Mesothelial cell of epicardium (in vitro differentiated cells): ENCODE data around the gene ANKRD10. TPM values are rescaled to one million over a fixed set of nuclear protein-coding genes. Genes with fewer than 3 reads are reported as not detected.
"Not testable (repeated sequence)": the region's sequence is repeated elsewhere in the genome, so short reads cannot be mapped to it uniquely, and the experiment has no call there.

Source experiments
- DNase-seq, 2 experiments: peaks; one replicate each; pipeline ENCODE4 v3.0.0; 2021; ENCODE audit warnings: low spot score in 2 of 2; ENCODE audit not compliant: unreplicated experiment in 2 of 2
- H3K27ac Mint-ChIP-seq: 2 replicates; pipeline ENCODE4 v1.8.0; 2021; ENCODE audit warnings: mixed read lengths
- H3K27me3 Mint-ChIP-seq: 2 replicates; pipeline ENCODE4 v1.8.0; 2021; ENCODE audit warnings: low read depth, mixed read lengths
- H3K36me3 Mint-ChIP-seq: 2 replicates; pipeline ENCODE4 v1.8.0; 2021; ENCODE audit warnings: mixed read lengths
- H3K4me1 Mint-ChIP-seq: 2 replicates; pipeline ENCODE4 v1.8.0; 2021; ENCODE audit warnings: mixed read lengths
- H3K4me3 Mint-ChIP-seq: 2 replicates; pipeline ENCODE4 v1.8.0; 2021; ENCODE audit warnings: mild to moderate bottlenecking, moderate library complexity, mixed read lengths
- H3K9me3 Mint-ChIP-seq: 2 replicates; pipeline ENCODE4 v1.8.0; 2021; ENCODE audit warnings: mixed read lengths
- total RNA-seq: library from RNA; stranded (reverse); gene quantifications from 3 replicates; pipeline ENCODE4 v1.2.1, GENCODE V29; 2021
- TF ChIP-seq, protein P1 (sequence below): fragments of 200-600 bp; sonication (generic); IDR thresholded peaks from one replicate; pipeline ENCODE4 v1.5.0; 2021; ENCODE audit warnings: antibody characterized with exemption; ENCODE audit not compliant: unreplicated experiment

ANKRD10 gene
- total RNA-seq, 1 donor from 2014 or later, result 258 TPM

DNA sequence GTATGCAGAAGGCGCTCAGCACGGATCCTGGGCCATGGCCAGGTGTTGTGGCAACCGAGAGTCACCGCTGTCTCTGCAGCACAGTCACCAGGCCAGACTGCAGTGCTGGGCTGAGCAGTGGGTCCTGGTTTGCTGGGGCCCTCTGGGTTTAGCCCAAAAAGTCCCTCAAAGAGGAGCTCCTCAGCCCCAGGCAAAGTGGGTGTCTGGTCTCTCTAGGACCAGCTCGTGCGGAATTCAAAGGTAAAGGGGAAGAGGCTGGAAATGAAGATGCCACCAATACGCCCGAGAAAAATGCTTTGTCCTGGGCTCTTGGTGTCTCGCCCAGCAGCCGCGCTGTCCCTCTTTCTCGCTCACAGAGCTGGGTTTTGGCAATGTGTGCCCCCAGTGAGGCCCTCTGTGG is 38.5 kb upstream of the ANKRD10 start:
- Mint-ChIP-seq H3K9me3 (peaks cover 5% of the 10 kb centered on the region), H3K4me1 (peaks cover 7% of the 10 kb centered on the region), H3K27ac (no peak overlapping the region), H3K27me3 (no peaks in the 10 kb centered on the region), H3K4me3 (no peak overlapping the region), H3K36me3 (no peaks in the 10 kb centered on the region)
- TF ChIP-seq, protein P1, sequence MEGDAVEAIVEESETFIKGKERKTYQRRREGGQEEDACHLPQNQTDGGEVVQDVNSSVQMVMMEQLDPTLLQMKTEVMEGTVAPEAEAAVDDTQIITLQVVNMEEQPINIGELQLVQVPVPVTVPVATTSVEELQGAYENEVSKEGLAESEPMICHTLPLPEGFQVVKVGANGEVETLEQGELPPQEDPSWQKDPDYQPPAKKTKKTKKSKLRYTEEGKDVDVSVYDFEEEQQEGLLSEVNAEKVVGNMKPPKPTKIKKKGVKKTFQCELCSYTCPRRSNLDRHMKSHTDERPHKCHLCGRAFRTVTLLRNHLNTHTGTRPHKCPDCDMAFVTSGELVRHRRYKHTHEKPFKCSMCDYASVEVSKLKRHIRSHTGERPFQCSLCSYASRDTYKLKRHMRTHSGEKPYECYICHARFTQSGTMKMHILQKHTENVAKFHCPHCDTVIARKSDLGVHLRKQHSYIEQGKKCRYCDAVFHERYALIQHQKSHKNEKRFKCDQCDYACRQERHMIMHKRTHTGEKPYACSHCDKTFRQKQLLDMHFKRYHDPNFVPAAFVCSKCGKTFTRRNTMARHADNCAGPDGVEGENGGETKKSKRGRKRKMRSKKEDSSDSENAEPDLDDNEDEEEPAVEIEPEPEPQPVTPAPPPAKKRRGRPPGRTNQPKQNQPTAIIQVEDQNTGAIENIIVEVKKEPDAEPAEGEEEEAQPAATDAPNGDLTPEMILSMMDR, result no peak
- DNase-seq, result no peak

DNA sequence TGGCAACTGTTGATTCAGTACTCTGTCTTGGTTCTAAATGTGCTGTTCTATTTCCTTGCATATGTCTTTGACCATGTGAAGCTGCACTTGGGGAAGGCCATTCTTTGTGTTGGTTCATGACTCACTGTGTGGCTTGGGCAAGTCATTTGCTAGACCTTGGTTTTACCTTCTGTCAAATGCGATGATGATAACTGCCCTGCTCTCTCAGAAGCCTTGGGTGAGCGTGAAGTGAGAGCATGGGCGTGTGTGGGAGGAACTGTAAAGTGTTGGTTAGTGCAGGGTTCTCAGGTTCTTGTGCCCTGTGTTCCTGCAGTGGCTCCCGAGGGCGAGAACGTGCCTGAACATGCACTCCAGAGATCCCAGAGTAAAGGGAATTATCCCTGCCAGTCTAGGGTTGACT is 37.3 kb upstream of the ANKRD10 start:
- not testable (repeated sequence) for H3K4me1 Mint-ChIP-seq, H3K36me3 Mint-ChIP-seq, DNase-seq, H3K9me3 Mint-ChIP-seq, H3K27ac Mint-ChIP-seq, H3K27me3 Mint-ChIP-seq, H3K4me3 Mint-ChIP-seq

DNA sequence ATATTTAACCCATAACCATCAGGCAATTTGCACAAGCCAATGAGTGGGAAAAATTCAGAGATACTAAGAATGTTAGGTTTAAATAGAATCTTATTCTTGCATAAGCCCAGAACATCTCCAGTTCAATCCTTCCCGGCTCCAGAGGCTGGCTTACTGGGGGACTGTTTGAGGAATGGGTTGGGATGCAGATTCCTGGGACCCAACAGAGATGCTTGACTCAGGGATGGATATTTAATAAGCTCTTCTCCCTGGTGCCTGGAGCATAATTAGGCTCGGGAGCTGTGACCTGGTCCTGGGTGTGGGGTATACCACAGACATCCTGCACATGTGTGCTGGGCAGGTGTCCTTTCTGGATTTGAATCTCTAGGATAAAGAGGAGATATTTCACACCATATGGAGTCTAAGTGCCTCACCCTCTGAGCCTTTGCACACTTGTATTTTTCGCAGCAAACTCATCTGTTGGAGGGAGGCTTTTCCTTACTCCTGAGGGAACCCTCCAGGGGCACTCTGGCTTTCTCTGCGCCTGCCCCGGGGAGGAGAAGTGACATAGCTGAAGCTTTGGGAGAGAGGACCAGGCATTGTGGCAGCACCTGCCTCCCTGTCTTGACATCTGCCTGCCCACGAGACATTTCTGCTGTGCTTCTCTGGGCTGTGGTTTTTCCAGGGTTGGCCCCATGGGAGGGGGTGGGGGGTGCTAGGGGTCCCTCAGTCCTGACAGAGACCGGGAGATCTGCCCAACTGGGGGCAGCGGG is 36.1 kb upstream of the ANKRD10 start:
- H3K4me1 Mint-ChIP-seq, result peaks cover 7% of the 10 kb centered on the region
- no peaks in the 10 kb centered on the region for H3K9me3 Mint-ChIP-seq
- H3K27ac Mint-ChIP-seq, result no peak overlapping the region
- no peak overlapping the region for H3K4me3 Mint-ChIP-seq
- TF ChIP-seq, protein P1, result no peak
- no peak for DNase-seq
- no peaks in the 10 kb centered on the region for H3K36me3 Mint-ChIP-seq
- no peaks in the 10 kb centered on the region for H3K27me3 Mint-ChIP-seq

DNA sequence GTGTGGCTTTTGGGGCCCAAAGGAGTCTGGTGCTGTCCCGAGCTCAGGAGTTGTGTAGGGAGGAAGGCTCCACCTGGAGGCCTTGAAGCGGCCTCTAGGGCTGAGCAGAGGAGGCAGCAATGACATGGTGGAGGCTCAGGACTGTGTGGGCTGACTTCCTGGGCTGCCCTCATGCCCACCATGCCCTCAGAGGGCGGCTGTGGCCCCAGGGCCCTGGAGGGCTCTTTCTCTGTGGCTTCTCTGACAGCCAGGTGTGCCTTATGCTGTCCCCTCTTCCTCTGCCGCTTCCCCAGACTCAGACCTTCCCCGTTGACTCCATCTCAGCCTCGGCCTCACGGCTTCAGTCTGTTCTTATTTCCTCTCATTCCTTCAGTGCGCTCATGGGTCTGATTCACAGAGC is 35.5 kb upstream of the ANKRD10 start:
- Mint-ChIP-seq H3K27me3 (no peaks in the 10 kb centered on the region), H3K36me3 (no peaks in the 10 kb centered on the region), H3K4me3 (no peak overlapping the region), H3K4me1 (peaks cover 7% of the 10 kb centered on the region), H3K27ac (no peak overlapping the region), H3K9me3 (no peaks in the 10 kb centered on the region)
- DNase-seq, result no peak
- TF ChIP-seq, protein P1, result no peak

DNA sequence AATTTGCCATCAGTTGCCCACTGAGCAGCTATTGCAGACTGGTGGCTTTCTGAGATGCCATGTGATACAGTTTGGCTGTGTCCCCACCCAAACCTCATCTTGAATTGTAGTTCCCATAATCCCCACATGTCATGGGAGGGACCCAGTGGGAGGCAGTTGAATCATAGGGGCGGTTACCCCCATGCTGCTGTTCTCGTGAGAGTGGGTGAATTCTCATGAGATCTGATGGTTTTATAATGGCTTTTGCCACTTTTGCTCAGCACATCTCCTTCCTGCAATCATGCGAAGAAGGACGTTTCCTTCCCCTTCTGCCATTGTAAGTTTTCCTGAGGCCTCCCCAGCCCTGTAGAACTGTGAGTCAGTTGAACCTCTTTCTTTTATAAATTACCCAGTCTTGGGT is 34.8 kb upstream of the ANKRD10 start:
- H3K4me1 Mint-ChIP-seq, result no peaks in the 10 kb centered on the region

DNA sequence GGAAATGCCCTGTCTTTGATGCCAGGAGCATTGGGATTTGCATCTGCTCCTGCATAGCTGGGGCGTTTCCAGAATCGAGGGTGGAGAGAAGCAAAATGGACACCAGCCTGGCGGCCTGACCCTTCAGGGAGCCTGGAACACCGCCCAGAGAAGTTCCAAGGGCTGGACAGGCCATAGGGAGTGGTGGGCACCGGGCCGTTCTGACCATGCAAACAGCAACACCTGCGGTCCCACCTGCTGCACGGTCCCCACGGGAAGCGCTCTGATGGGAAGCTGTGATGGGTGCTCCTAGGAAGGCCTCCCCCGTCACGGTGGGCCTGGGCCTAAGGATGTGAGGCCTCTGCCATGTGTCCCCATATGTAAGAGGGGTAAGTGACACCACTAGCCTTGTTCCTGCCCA is 34.2 kb upstream of the ANKRD10 start:
- TF ChIP-seq, protein P1, result no peak
- H3K4me3 Mint-ChIP-seq, result no peak overlapping the region
- no peaks in the 10 kb centered on the region for H3K9me3 Mint-ChIP-seq
- no peaks in the 10 kb centered on the region for H3K36me3 Mint-ChIP-seq
- no peak for DNase-seq
- no peak overlapping the region for H3K27ac Mint-ChIP-seq
- no peaks in the 10 kb centered on the region for H3K4me1 Mint-ChIP-seq
- no peaks in the 10 kb centered on the region for H3K27me3 Mint-ChIP-seq

More for the DNA sequence above, 34.8 kb upstream of the ANKRD10 start:
- no peaks in the 10 kb centered on the region for H3K36me3 Mint-ChIP-seq
- H3K27ac Mint-ChIP-seq, result no peak overlapping the region
- H3K4me3 Mint-ChIP-seq, result no peak overlapping the region
- TF ChIP-seq, protein P1, result no peak
- no peaks in the 10 kb centered on the region for H3K9me3 Mint-ChIP-seq
- no peaks in the 10 kb centered on the region for H3K27me3 Mint-ChIP-seq
- DNase-seq, result no peak

DNA sequence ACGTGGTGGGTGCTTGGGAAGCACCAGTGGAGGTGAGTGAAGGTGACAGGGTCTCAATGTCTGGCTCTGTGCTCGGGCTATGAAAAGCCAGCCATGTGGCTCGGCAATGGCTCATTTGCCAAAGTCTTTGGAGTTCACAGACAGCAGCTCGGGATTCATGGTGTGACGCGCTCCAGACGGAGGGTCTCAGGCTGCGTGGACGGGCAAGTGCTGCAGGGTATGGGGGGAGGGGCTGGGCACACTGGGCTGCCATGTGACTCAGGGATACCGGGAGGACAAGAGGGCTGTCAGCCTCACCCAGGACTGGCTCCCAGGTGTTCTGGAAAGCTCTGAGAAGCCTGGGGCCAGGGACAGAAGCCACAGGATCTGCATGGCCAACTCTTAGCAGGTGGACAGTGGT is 32.5 kb upstream of the ANKRD10 start:
- not testable (repeated sequence) for H3K36me3 Mint-ChIP-seq

More for the DNA sequence above, 32.5 kb upstream of the ANKRD10 start:
- DNase-seq, H3K9me3 Mint-ChIP-seq, H3K4me1 Mint-ChIP-seq, H3K27me3 Mint-ChIP-seq, H3K27ac Mint-ChIP-seq, H3K4me3 Mint-ChIP-seq: not testable (repeated sequence)
